Thymus (tissue), 11 donors: ENCODE data around the gene RAD51B. TPM values are rescaled to one million over a fixed set of nuclear protein-coding genes. Genes with fewer than 3 reads are reported as not detected.
"Not testable (repeated sequence)": the region's sequence is repeated elsewhere in the genome, so short reads cannot be mapped to it uniquely, and the experiment has no call there.

ENCODE experiments used
- DNase-seq, 9 donors: peaks; one replicate each; pipeline ENCODE4 v3.0.0-alpha.2; 2013; ENCODE audit warnings: low spot score in 9 of 9, low read depth in 6 of 9, missing footprints in 1 of 9
- H3K27ac ChIP-seq, 2 donors: one replicate each; pipeline ENCODE4 v1.5.1; 2013; ENCODE audit warnings: control low read depth in 1 of 2, low read depth in 1 of 2, low read length in 1 of 2, mild to moderate bottlenecking in 1 of 2, moderate library complexity in 1 of 2
- H3K27me3 ChIP-seq, 2 donors: one replicate each; pipeline ENCODE4 v1.5.1; 2013; ENCODE audit warnings: low read length in 1 of 2; ENCODE audit not compliant: control insufficient read depth in 2 of 2, insufficient read depth in 1 of 2
- H3K36me3 ChIP-seq, 2 donors: one replicate each; pipeline ENCODE4 v1.5.1; 2013; ENCODE audit warnings: low read length in 1 of 2, mild to moderate bottlenecking in 1 of 2, moderate library complexity in 1 of 2; ENCODE audit not compliant: control insufficient read depth in 2 of 2, insufficient read depth in 2 of 2
- H3K4me1 ChIP-seq, 2 donors: one replicate each; pipeline ENCODE4 v1.5.1; 2013; ENCODE audit warnings: low read length in 2 of 2; ENCODE audit not compliant: control insufficient read depth in 2 of 2, insufficient read depth in 2 of 2
- H3K4me3 ChIP-seq, 2 donors: one replicate each; pipeline ENCODE4 v1.5.1; 2013; ENCODE audit warnings: low read length in 2 of 2, control low read depth in 1 of 2, mild to moderate bottlenecking in 1 of 2
- H3K9me3 ChIP-seq, 2 donors: one replicate each; pipeline ENCODE4 v1.5.1; 2013; ENCODE audit warnings: low read length in 1 of 2, mild to moderate bottlenecking in 1 of 2; ENCODE audit not compliant: control insufficient read depth in 2 of 2, insufficient read depth in 1 of 2
- WGBS: extraction: QIAGEN DNeasy Blood & Tissue Kit; methylation state at CpG from one replicate; pipeline ENCODE4 v1.1.7; 2013; 5-methylcytosine and 5-hydroxymethylcytosine counted together
- polyA plus RNA-seq: library from polyadenylated mRNA; stranded (reverse); fragments of 200-250 nt; gene quantifications from one replicate; pipeline ENCODE4 v1.2.3, GENCODE V29; 2013
- total RNA-seq: library from RNA; stranded (reverse); fragments of 120-200 nt; gene quantifications from one replicate; pipeline ENCODE4 v1.2.4, GENCODE V29; 2013
- donor health status: healthy.

The RAD51B gene
- total and polyA plus RNA-seq, 2 donors: 7.8 to 17.8 TPM

- Histone ChIP-seq H3K36me3 (no peaks in the 10 kb centered on the region), H3K4me3 (no peak overlapping the region), H3K27me3 (no peaks in the 10 kb centered on the region), H3K27ac (no peak overlapping the region), H3K9me3 (peaks cover 0 to 6% of the 10 kb centered on the region in 2 donors), H3K4me1 (peaks cover 0 to 9% of the 10 kb centered on the region in 2 donors)
- no peak for DNase-seq
- WGBS: 99% methylated on average over 3 of the region's 3 CpGs
These were observed 876.7 kb downstream of the RAD51B start for GRCh38 chr14:68696266-68696665.

GRCh38 chr14:68696721-68697495 lies 877.3 kb downstream of the RAD51B start:
- no peak for DNase-seq

GRCh38 chr14:68698773-68699172 lies 879.2 kb downstream of the RAD51B start:
- H3K9me3 ChIP-seq, H3K4me3 ChIP-seq, H3K27me3 ChIP-seq, H3K27ac ChIP-seq, DNase-seq, H3K4me1 ChIP-seq, H3K36me3 ChIP-seq: not testable (repeated sequence)
- 97% methylated on average over 14 of the region's 14 CpGs for WGBS

More at GRCh38 chr14:68696721-68697495, 877.3 kb downstream of the RAD51B start:
- no peaks in the 10 kb centered on the region for H3K36me3 ChIP-seq
- H3K27ac ChIP-seq: no peak overlapping the region
- WGBS: 98% methylated on average over 6 of the region's 6 CpGs
- H3K4me3 ChIP-seq: no peak overlapping the region
- H3K27me3 ChIP-seq: no peaks in the 10 kb centered on the region
- H3K4me1 ChIP-seq: peaks cover 0 to 9% of the 10 kb centered on the region in 2 donors
- peaks cover 0 to 6% of the 10 kb centered on the region in 2 donors for H3K9me3 ChIP-seq

- no peaks in the 10 kb centered on the region for H3K4me1 ChIP-seq
- DNase-seq: no peak
- WGBS: 98% methylated on average over 6 of the region's 6 CpGs
- H3K36me3 ChIP-seq: no peaks in the 10 kb centered on the region
- no peak overlapping the region for H3K4me3 ChIP-seq
- H3K27ac ChIP-seq: no peak overlapping the region
- no peaks in the 10 kb centered on the region for H3K27me3 ChIP-seq
- H3K9me3 ChIP-seq: peaks cover 0 to 6% of the 10 kb centered on the region in 2 donors
These were observed 881.6 kb downstream of the RAD51B start for GRCh38 chr14:68701001-68701741.

GRCh38 chr14:68702135-68702534 lies 882.6 kb downstream of the RAD51B start:
- no peak for DNase-seq
- no peaks in the 10 kb centered on the region for H3K36me3 ChIP-seq
- no peak overlapping the region for H3K27ac ChIP-seq
- 96% methylated on average over 4 of the region's 4 CpGs for WGBS
- peaks cover 0 to 3% of the 10 kb centered on the region in 2 donors for H3K4me1 ChIP-seq
- H3K4me3 ChIP-seq: no peak overlapping the region
- H3K9me3 ChIP-seq: peaks cover 0 to 6% of the 10 kb centered on the region in 2 donors
- H3K27me3 ChIP-seq: no peaks in the 10 kb centered on the region

- Histone ChIP-seq H3K27me3 (no peaks in the 10 kb centered on the region), H3K36me3 (no peaks in the 10 kb centered on the region), H3K4me1 (peaks cover 0 to 3% of the 10 kb centered on the region in 2 donors), H3K27ac (no peak overlapping the region), H3K4me3 (no peak overlapping the region), H3K9me3 (peaks cover 0 to 6% of the 10 kb centered on the region in 2 donors)
- 99% methylated on average over 3 of the region's 3 CpGs for WGBS
- no peak for DNase-seq
These were observed 883.0 kb downstream of the RAD51B start for GRCh38 chr14:68702578-68702977.

GRCh38 chr14:68703093-68703492 lies 883.5 kb downstream of the RAD51B start:
- H3K27ac ChIP-seq: no peak overlapping the region
- WGBS: 92% methylated on average over 10 of the region's 10 CpGs
- peaks cover 0 to 3% of the 10 kb centered on the region in 2 donors for H3K4me1 ChIP-seq
- peaks cover 0 to 6% of the 10 kb centered on the region in 2 donors for H3K9me3 ChIP-seq
- H3K36me3 ChIP-seq: no peaks in the 10 kb centered on the region
- DNase-seq: no peak
- no peaks in the 10 kb centered on the region for H3K27me3 ChIP-seq
- no peak overlapping the region for H3K4me3 ChIP-seq

- H3K36me3 ChIP-seq: no peaks in the 10 kb centered on the region
- H3K27ac ChIP-seq: no peak overlapping the region
- peaks cover 0 to 6% of the 10 kb centered on the region in 2 donors for H3K9me3 ChIP-seq
- no peaks in the 10 kb centered on the region for H3K27me3 ChIP-seq
- no peak for DNase-seq
- peaks cover 0 to 3% of the 10 kb centered on the region in 2 donors for H3K4me1 ChIP-seq
- 93% methylated on average over 16 of the region's 16 CpGs for WGBS
- no peak overlapping the region for H3K4me3 ChIP-seq
These were observed 885.4 kb downstream of the RAD51B start for GRCh38 chr14:68704736-68705720.
